ENCODE measurements around the gene LTA.
A peak's percentile ranks its signal among the peaks of the same experiment; 100 is the strongest.

DNA sequence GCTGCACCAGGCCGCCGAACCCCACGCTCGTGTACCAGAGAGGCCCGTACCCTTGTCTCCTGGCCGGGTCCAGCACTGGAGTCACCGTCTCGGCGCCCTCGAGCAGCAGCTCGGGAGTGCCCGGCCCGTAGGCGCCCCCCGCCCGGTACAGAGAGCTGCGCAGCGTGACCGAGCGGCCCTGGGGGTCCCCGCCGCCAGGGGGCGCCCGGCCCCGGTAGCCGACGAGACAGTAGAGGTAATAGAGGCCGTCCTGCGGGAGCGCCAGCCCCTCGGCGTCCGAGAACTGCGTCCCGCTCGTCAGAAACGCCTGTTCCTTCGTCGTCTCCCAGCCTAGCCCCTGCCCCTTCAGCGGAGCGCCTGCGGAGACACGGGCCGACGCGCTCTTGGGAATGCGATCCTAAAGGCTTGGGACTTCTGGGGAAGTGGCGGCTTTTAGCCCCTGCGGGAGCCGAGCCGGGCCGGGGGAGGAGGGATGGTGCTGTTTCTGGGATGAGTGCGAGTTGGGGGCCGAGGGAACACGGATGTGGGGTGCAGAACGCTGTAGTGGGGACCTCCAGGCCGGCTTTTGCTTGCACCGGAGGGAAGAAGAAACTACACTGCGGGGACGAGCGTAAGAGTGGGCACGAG, 8.8 kb downstream of the LTA start:
- peak; percentile 67 for TF ChIP-seq POLR2AphosphoS5 (IDR thresholded peaks at IDR 0.05; ENCODE audit: low read depth, low read length)
- no peak for TF ChIP-seq NFIC (IDR thresholded peaks at IDR 0.05; ENCODE audit: borderline replicate concordance)
- TF ChIP-seq TEAD4 (IDR thresholded peaks at IDR 0.05; ENCODE audit: borderline replicate concordance, insufficient read depth) = no peak
- peak; percentile 61 for TF ChIP-seq RAD21 (IDR thresholded peaks at IDR 0.05; ENCODE audit: low read length)
- no peak for TF ChIP-seq EP300 (IDR thresholded peaks at IDR 0.05; ENCODE audit: borderline replicate concordance in 1 of 2, low read depth in 1 of 2, low read length in 1 of 2)
- TF ChIP-seq, protein P1, sequence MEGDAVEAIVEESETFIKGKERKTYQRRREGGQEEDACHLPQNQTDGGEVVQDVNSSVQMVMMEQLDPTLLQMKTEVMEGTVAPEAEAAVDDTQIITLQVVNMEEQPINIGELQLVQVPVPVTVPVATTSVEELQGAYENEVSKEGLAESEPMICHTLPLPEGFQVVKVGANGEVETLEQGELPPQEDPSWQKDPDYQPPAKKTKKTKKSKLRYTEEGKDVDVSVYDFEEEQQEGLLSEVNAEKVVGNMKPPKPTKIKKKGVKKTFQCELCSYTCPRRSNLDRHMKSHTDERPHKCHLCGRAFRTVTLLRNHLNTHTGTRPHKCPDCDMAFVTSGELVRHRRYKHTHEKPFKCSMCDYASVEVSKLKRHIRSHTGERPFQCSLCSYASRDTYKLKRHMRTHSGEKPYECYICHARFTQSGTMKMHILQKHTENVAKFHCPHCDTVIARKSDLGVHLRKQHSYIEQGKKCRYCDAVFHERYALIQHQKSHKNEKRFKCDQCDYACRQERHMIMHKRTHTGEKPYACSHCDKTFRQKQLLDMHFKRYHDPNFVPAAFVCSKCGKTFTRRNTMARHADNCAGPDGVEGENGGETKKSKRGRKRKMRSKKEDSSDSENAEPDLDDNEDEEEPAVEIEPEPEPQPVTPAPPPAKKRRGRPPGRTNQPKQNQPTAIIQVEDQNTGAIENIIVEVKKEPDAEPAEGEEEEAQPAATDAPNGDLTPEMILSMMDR (IDR thresholded peaks at IDR 0.05) = peak; percentile 90
